Activated CD4-positive, alpha-beta T cell treated with anti-CD3 and anti-CD28 coated beads, Interleukin-2, amount 50 U/mL, for 1 hour (primary cell): ENCODE results near the gene F13B.
"Not testable (repeated sequence)": the region's sequence is repeated elsewhere in the genome, so short reads cannot be mapped to it uniquely, and the experiment has no call there.

ENCODE experiments used
- DNase-seq: peaks from one replicate; pipeline ENCODE4 v3.0.0-alpha.2; 2020

The F13B gene

DNA sequence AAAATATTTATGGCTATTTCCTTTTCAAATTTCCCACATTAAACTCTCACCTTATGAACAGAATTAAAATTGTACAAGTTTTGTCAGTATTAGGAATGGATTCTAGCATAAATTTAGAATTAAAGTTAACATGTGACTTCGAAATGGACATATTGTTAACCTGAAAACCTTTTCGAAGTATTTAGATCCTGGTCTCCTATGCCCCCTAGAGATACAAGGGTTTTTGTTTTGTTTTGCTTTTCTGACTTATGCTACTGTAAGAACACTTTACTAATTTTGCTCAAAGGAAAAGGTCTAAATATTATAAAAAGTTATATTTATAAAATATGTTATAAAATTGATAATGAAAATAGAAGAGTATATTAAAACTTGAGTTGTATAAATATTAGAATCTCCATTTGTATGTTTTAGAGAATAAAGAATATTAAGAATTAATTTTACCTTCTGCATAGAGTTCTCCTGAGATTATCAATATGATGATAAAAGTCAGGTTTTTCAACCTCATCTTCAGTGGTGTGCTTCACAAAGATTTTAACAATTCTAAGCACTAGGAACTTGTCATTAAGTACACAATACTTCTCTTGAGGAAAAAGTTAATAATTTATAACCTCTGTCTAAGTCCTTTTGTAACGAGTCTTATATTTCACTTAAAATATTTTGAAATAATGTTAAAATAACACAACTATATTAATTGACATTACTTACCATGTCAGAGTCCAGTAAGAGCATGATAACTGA, at the start of gene F13B:
Gene F13B (minus strand): TSS at position 542 of the 738 bp plus-strand sequence. CDS start 37 bp downstream, at position 505.
- no peak for DNase-seq

DNA sequence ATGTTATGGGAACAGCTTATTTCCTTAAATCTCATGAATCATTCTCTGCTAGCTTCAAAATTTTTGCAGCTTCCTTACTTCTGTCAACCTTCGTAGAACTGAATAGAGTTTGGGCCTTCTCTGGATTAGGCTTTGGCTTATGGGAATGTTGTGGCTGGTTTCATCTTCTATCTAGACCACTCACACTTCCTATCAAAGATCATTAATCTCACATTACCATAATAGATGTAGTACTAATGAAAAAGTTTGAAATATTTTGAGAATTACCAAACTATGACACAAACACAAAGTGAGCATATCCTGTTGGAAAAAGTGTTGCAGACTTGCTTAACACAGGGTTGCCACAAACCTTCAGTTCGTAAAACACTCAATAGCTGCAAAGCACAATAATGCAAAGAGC, 49.1 kb upstream of the F13B start:
- DNase-seq = no peak

GRCh38 chr1:197106869-197107268, 39.8 kb upstream of the F13B start:
- DNase-seq = no peak

- no peak for DNase-seq
These were observed 36.2 kb upstream of the F13B start for GRCh38 chr1:197103300-197103699.

DNA sequence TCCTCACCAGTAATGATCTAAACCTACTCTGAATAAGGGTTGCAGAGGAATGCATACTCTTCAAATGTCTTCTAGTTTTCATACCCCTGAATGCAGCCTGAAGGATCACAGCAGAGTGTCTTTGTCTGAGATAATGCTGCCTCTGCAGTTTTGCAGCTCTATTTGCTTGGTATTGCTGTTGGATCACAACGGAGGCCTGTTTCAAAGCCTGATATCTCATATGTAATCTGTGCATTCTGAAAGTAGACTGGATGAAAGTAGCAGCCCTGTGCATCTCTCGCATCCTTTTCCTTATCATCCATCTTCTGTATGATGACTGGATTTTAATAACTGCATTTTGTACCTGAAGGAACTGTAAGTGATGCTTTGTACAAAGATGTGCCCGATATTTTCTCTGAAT, 34.9 kb upstream of the F13B start:
- DNase-seq = no peak

DNA sequence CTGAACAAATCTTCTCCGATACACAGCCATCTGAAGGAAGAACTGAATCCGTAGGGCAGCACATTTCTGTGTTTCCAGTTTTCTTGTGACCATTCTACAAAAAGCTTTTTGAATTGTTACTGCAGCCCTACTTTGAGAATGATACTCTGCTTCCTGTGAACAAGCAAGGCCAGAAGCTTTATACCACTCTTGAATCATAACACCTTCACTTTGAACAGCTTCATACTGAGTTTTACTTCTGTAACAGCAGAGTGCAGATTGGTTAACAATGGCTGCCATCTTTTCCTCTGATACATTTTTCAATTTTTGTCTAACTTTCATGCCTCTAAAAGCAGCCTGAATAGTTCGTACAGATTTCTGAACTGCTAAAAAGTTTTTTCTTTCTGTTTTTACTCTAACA, 33.6 kb upstream of the F13B start:
- DNase-seq = no peak

DNA sequence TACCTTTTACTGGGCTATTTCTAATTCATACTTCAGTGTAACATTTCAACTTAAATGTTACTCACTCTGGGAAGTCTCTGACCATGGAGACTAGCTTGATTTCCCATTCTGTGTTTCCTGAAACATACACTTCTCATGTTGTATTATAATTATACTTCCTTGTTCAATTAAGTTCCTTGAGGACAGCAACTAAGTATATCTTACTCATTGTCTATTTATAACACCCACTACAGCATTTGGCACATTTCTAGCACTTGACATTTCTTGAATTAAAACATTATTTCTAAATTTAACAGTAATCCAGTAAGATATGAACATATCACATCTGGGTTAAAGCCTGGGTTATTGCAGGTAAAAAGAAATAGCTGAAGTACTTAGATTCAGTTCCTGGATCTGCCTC, 32.4 kb upstream of the F13B start:
- no peak for DNase-seq

- not testable (repeated sequence) for DNase-seq
These were observed 29.9 kb upstream of the F13B start for GRCh38 chr1:197096971-197097370.

DNA sequence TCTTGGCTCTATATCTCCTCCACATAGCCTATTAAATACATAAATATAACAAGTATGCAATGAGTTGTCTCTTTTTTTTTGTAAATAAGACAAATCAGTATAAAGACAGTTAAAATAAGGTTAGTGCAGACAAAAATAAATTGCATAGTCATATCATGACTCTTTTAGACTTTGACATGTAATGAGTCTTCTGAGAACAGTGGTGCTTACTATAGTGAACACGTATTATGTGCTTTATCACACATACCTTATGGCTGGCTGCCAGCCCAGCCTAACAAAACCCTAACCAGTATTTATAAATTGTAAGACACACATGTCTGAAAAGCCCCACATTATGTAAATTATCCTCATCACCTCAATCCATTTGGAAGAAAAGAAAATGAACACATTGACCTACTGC, 29.1 kb upstream of the F13B start:
- DNase-seq = no peak

DNA sequence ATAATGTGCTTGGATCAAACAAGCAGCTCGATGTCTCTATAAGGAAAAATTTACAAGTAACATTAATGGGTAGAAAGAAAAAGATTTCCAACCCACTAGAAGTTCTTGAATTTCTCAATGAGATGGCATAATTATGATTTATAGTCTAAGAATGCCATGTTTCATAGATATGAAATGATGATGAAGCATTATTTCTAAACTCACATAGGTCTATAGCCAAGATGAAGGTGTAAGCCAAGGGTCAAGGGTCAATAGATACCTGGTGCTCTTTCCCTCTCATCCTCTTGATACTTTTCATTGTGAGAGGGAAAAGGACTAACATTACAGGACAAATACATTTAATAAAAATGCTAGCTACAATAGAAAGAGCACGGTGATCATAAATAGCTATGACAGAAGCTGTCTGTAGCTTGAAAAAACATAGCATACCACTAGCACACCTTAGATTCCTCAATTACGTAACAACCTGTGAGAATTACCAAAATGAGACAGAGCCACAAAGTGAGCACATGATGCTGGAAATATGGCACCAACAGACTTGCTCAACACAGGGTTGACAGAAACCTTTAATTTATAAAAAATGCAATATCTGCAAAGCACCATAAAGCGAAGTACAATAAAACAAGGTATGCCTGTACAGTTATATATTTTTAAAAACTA, 26.3 kb upstream of the F13B start:
- DNase-seq = no peak

DNA sequence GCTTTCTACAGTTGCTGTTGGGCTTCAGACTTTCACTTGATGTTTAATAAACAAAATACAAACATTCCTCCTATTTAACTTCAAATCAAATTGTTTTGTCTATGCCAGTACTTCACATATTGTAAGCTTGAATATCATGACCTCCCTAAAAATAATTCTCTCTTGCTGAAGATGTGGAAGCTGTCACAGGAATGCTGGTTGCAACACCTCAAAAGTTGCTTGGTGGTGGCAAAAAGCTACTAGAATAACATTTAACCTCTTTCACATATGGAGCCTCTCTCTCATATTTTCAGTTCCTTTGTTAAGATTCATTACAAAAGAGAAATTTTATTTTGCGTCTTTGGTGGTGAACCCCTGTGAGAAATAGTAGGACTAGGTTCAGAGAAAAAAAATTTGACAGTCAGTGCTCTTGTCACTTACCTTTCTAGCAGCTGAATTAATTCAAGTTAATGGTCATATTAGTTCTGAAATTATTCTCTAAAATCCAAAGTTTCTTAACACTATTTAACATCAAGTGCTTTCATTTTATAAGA, 25.5 kb upstream of the F13B start:
- DNase-seq = no peak

DNA sequence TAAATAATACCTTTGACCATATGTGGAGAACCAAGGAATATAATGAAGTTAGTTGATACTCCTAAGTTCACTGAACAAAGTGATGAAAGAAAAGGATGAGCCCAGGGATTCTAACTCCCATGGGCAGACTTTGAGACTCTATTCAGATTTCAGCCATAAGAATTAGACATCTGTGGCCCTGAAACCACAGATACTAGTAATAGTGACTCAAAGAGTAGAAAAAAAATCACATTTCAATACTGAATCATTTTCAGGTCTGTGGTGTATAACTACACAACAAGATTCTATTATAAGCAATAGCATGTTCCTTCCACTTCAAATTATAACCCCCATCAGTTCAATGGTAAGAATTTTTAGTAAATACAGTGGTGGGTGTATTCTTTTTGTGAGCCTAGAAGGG, 16.4 kb upstream of the F13B start:
- DNase-seq = no peak

- no peak for DNase-seq
These were observed 14.2 kb upstream of the F13B start for GRCh38 chr1:197081117-197081753.

GRCh38 chr1:197080323-197080722, 13.3 kb upstream of the F13B start:
- no peak for DNase-seq

- DNase-seq = no peak
These were observed 9.5 kb upstream of the F13B start for GRCh38 chr1:197076585-197076984.

GRCh38 chr1:197073978-197074377, 6.9 kb upstream of the F13B start:
- no peak for DNase-seq

GRCh38 chr1:197067457-197067818, 378 bp upstream of the F13B start:
- DNase-seq = no peak

DNA sequence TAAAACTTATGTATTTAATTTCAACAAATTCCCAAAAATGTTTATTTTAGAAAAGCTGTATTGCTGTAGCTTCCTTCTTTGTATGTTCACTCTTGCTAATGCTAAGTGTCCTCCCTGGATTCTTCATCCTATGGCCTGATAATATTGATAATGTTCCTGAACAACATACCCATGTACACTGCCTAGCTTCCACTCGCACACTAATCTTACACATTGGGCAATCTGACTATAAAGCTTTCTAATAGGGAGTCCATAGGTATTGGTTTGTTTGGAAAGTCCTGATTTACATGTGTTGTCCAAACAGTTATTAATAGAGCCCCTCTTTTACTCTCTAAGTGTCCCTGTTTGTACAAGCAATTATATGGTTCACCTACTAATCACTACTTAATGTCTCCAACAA, 783 bp downstream of the F13B start:
- DNase-seq = no peak

- DNase-seq = no peak
These were observed 1.5 kb downstream of the F13B start for GRCh38 chr1:197065559-197065958.

DNA sequence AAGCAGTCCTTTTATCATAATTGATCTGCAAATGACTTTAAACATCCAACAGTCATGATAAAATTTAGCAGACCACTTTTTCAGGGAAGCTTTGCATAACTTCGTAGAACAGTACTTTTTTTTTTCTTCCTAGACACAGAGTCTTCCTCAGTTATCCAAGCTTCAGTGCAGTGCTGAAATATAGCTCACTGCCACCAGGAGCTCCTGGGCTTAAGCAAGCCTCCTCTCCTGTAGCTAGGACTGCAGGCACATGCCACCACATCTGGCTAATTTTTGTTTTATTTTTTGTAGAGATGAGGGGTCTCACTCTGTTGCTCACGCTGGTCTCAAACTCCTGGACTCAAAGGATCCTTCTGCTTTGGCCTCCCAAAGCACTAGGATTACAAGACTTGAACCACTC, 3.8 kb downstream of the F13B start:
- DNase-seq = no peak

DNA sequence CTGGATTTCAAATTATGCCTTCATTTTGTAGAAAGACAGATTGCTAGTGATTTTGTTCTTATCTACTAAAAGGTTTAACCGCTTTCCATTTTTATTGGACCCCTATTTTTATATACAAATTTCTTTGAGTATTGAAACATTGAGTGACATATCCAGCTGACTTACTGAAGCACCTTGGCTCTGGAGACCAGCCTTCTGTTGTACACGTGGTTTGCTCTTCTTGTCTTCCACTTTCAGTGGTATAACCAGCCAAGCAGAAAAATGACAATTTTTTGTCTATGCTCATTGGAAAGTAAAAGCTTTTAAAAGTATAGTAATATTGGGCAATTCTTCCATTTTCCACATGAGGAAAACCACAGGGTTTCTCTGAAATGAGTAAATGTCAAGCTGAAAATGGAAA, 4.4 kb downstream of the F13B start:
- DNase-seq = no peak

DNA sequence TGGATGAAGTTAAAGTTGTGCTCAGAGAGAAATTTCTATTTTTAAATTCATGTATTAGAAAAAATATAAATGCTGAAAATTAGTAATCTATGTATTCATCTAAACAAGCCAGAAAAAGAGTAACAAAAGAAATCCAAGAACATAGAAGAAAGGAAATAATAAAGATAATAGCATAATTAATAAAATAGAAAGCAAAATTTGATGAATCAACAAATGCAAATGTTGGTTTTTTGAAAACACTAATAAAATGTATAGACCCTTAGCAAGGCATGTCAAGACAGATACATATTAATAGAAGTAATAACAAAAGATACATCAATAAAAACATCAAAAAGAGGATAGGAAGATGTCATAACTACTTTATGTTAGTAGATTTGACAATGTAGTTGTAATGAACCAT, 18.0 kb downstream of the F13B start:
- no peak for DNase-seq

DNA sequence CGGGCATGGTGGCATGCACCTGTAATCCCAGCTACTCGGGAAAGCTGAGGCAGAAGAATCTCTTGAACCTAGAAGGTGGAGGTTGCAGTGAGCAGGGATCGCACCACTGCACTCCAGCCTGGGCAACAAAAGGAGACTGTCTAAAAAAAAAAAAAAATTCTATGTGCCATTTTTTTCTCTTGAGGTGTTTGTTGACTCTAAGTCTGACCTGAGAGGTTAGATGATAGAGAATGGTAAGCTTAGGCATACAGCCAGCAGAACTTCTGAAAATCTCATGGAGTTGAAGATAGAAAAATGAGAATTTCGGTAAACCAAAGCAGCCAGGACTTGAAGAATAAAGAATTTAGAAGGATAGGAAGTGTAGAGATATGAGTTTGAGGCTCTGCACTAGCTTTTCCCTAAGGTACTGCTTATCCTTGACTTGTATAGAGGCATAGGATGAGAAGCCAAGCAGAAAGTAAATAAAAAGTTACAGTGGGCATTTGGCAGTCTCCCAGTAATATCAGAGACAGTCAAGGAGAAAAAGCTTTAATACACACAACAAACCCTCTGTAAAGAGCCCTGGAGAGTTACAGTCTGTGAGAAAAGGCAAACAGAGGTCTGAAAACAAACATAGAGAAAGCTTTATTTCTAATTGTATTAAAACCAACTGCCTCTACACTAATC, 24.3 kb downstream of the F13B start:
- no peak for DNase-seq
